ENCODE data around the gene C10orf143.

DNA sequence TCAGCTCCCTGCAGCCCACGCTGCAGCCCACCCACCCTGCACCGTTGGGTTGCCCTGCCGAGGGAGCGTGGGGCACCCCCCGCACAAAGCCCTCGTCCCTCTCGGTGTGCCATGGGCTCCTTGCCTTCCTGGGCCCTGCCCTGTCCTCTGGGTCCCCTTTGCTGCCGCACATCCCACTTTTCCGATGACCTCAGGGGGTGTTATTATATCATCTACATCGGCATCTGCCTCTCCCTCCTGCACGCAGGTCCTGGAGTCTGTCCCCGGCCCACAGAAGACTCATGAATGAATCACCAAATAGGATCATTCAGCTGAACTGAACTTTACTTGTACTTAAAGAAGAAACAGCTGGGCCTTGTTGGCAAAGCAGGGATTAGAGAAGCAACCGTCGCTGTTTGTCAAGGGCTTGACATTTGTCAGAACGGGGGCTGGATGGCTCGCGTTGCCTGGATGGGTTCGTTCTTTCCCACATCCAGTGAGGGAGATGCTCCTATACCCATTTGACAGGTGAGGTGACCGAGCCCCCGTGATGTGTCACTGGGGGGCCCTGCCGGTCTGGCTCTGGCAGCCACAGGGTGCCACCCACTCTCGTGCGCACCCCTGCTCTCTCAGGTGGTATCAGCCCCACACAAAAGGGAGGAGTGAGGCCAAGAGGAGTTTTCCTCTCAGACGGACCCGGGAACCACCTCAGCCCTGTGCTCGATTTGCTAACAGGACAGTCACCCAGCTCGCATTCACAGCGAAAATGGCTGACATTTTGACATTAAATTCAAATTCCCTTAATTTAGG lies 87.9 kb downstream of the C10orf143 start:
- no peak for TF ChIP-seq EP300 (IDR thresholded peaks at IDR 0.05)
- TF ChIP-seq, protein P1, sequence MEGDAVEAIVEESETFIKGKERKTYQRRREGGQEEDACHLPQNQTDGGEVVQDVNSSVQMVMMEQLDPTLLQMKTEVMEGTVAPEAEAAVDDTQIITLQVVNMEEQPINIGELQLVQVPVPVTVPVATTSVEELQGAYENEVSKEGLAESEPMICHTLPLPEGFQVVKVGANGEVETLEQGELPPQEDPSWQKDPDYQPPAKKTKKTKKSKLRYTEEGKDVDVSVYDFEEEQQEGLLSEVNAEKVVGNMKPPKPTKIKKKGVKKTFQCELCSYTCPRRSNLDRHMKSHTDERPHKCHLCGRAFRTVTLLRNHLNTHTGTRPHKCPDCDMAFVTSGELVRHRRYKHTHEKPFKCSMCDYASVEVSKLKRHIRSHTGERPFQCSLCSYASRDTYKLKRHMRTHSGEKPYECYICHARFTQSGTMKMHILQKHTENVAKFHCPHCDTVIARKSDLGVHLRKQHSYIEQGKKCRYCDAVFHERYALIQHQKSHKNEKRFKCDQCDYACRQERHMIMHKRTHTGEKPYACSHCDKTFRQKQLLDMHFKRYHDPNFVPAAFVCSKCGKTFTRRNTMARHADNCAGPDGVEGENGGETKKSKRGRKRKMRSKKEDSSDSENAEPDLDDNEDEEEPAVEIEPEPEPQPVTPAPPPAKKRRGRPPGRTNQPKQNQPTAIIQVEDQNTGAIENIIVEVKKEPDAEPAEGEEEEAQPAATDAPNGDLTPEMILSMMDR (IDR thresholded peaks at IDR 0.05) = no peak
